Measurements from ENCODE around the gene ARNT2. TPM values are rescaled to one million over a fixed set of nuclear protein-coding genes. Genes with fewer than 3 reads are reported as not detected.

Gene ARNT2
- total and polyA plus RNA-seq, 10 of the 15 experiments (the other 5 are each of a cell fraction or from before 2014, with no cell fraction given) = 0.07 to 0.49 (median 0.09) TPM; not detected in 6

DNA sequence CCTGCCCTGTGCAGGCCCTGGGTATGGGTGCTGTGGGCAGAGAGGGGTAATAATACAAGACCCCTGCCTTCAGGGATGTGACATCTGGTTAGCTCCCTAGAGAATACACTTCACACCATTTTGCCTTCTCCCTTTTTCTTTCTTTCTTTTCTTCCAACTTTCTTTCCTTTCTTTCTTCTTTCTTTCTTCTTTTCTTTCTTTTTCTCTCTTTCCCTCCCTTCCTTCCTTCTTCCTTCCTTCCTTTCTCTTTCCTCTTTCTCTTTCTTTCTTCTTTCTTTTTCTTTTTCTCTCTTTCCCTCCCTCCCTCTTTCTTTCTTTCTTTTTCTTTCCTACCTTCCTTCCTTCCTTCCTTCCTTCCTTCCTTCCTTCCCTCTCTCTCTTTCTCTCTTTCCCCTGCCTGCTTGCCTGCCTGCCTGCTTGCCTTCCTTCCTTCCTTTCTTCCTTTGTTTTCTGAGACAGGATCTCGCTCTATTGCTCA is 222.5 kb downstream of the ARNT2 start (continued):
- TF ChIP-seq, protein P1, sequence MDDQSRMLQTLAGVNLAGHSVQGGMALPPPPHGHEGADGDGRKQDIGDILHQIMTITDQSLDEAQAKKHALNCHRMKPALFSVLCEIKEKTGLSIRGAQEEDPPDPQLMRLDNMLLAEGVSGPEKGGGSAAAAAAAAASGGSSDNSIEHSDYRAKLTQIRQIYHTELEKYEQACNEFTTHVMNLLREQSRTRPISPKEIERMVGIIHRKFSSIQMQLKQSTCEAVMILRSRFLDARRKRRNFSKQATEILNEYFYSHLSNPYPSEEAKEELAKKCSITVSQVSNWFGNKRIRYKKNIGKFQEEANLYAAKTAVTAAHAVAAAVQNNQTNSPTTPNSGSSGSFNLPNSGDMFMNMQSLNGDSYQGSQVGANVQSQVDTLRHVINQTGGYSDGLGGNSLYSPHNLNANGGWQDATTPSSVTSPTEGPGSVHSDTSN (IDR thresholded peaks at IDR 0.05; ENCODE audit: insufficient replicate concordance, low read depth, low read length) = no peak
- no peak for TF ChIP-seq NR2C1 (IDR thresholded peaks at IDR 0.05)
- no peak for TF ChIP-seq BHLHE40 (IDR thresholded peaks at IDR 0.05; ENCODE audit: borderline replicate concordance in 1 of 2, low read depth in 2 of 2, low read length in 1 of 2)

DNA sequence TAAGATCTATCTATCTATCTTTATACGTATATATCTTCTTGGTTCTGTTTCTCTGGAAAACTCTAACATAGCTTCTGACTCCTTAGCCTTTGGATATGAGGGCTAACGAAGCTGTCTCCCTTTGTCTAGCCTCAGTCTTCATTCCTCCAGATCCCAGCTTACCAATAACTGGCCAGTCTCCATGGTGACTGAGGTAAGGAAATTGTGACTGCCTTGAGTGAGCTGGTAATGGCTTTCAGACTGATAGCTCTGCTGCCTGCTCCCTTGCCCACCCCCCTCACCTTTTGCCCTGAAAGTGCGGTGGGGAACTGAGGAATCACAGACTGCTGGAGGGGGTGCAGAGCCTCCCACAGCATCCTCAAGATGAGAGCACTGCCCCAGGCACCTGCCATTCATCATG is 225.2 kb downstream of the ARNT2 start:
- ATAC-seq (no peak), FAIRE-seq (no peak), DNase-seq (ENCODE audit: low read depth, low spot score) (no peak)
- Histone ChIP-seq H3K27me3 (replicated peaks in 1 of 2; ENCODE audit: control insufficient read depth in 2 of 2, insufficient read depth in 2 of 2, low read length in 1 of 2) (no peaks in the 10 kb centered on the region; a peak in 4 of 4 replicates), H3K4me3 (no peak overlapping the region), H4K20me1 (ENCODE audit: control insufficient read depth, insufficient read depth) (no peaks in the 10 kb centered on the region), H3K4me1 (ENCODE audit: control insufficient read depth, insufficient read depth, low read length) (no peaks in the 10 kb centered on the region), H3K9ac (ENCODE audit: control insufficient read depth, insufficient read depth, low read length) (no peak overlapping the region), H3K79me2 (ENCODE audit: control insufficient read depth, insufficient read depth, low read length) (no peaks in the 10 kb centered on the region), H3K27ac (ENCODE audit: control insufficient read depth, insufficient read depth) (no peak overlapping the region), H3K9me3 (replicated peaks; ENCODE audit: control insufficient read depth, insufficient read depth, low read length) (no peaks in the 10 kb centered on the region), H3K36me3 (ENCODE audit: control insufficient read depth in 2 of 2, insufficient read depth in 2 of 2, low read length in 1 of 2) (no peaks in the 10 kb centered on the region), H3K4me2 (ENCODE audit: control insufficient read depth, insufficient read depth) (no peak overlapping the region), H2AFZ (ENCODE audit: control insufficient read depth, low read depth, low read length) (no peak overlapping the region)
- ChIA-PET SMC1A (ENCODE audit: uncharacterized antibody, unreplicated experiment) (no interaction called here), RAD21 (ENCODE audit: unreplicated experiment) (interaction anchor here (1.1 kb wide), 1 partner anchor 44 kb away, joined by 3 read pairs; no protein-coding TSS in a partner anchor), CTCF (interaction anchor here (1.2 kb wide), 1 partner anchor 61 kb away, joined by 3 read pairs; no protein-coding TSS in a partner anchor), POLR2A (no interaction called here)
- 50% methylated on average over 3 of the region's 3 CpGs for WGBS (ENCODE audit: insufficient coverage, insufficient replicate concordance, low lambda C conversion rate, missing lambda C conversion rate)
- in situ Hi-C loops (cut with MboI) = no loop called here
- no TSS peak for BruUV-seq (replicated peaks)
- intact Hi-C loops (cut with micrococcal nuclease; ENCODE audit: unreplicated experiment) = no loop called here
- TF ChIP-seq ZZZ3 (IDR thresholded peaks at IDR 0.05; ENCODE audit: control insufficient read depth, insufficient read length, low read depth) = no peak
- TF ChIP-seq SREBF2 (IDR thresholded peaks at IDR 0.05; ENCODE audit: low read length) = no peak
- no peak for TF ChIP-seq BCL11A (IDR thresholded peaks at IDR 0.05; ENCODE audit: low read depth, low read length)
- no peak for TF ChIP-seq HDAC2 (IDR thresholded peaks at IDR 0.05)
- no peak for TF ChIP-seq RFX5 (IDR thresholded peaks at IDR 0.05; ENCODE audit: low read depth, low read length)
- no peak for TF ChIP-seq DPF2 (IDR thresholded peaks at IDR 0.05)
- TF ChIP-seq, protein P2, sequence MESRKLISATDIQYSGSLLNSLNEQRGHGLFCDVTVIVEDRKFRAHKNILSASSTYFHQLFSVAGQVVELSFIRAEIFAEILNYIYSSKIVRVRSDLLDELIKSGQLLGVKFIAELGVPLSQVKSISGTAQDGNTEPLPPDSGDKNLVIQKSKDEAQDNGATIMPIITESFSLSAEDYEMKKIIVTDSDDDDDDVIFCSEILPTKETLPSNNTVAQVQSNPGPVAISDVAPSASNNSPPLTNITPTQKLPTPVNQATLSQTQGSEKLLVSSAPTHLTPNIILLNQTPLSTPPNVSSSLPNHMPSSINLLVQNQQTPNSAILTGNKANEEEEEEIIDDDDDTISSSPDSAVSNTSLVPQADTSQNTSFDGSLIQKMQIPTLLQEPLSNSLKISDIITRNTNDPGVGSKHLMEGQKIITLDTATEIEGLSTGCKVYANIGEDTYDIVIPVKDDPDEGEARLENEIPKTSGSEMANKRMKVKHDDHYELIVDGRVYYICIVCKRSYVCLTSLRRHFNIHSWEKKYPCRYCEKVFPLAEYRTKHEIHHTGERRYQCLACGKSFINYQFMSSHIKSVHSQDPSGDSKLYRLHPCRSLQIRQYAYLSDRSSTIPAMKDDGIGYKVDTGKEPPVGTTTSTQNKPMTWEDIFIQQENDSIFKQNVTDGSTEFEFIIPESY (IDR thresholded peaks at IDR 0.05) = no peak
- TF ChIP-seq ZBED1 (IDR thresholded peaks at IDR 0.05; ENCODE audit: borderline replicate concordance) = no peak
- TF ChIP-seq RAD51 (IDR thresholded peaks at IDR 0.05) = no peak
- no peak for TF ChIP-seq NFIC (IDR thresholded peaks at IDR 0.05; ENCODE audit: low read depth, low read length)
- TF ChIP-seq MTA2 (IDR thresholded peaks at IDR 0.05; ENCODE audit: low read depth) = no peak
- TF ChIP-seq FOXK2 (IDR thresholded peaks at IDR 0.05) = no peak
- TF ChIP-seq IKZF2 (IDR thresholded peaks at IDR 0.05) = no peak
- no peak for TF ChIP-seq SPI1 (IDR thresholded peaks at IDR 0.05; ENCODE audit: borderline replicate concordance, insufficient read depth, low read depth, low read length)
- TF ChIP-seq, protein P3, sequence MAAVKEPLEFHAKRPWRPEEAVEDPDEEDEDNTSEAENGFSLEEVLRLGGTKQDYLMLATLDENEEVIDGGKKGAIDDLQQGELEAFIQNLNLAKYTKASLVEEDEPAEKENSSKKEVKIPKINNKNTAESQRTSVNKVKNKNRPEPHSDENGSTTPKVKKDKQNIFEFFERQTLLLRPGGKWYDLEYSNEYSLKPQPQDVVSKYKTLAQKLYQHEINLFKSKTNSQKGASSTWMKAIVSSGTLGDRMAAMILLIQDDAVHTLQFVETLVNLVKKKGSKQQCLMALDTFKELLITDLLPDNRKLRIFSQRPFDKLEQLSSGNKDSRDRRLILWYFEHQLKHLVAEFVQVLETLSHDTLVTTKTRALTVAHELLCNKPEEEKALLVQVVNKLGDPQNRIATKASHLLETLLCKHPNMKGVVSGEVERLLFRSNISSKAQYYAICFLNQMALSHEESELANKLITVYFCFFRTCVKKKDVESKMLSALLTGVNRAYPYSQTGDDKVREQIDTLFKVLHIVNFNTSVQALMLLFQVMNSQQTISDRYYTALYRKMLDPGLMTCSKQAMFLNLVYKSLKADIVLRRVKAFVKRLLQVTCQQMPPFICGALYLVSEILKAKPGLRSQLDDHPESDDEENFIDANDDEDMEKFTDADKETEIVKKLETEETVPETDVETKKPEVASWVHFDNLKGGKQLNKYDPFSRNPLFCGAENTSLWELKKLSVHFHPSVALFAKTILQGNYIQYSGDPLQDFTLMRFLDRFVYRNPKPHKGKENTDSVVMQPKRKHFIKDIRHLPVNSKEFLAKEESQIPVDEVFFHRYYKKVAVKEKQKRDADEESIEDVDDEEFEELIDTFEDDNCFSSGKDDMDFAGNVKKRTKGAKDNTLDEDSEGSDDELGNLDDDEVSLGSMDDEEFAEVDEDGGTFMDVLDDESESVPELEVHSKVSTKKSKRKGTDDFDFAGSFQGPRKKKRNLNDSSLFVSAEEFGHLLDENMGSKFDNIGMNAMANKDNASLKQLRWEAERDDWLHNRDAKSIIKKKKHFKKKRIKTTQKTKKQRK (IDR thresholded peaks at IDR 0.05; ENCODE audit: low read depth, low read length) = no peak
- TF ChIP-seq MYB (IDR thresholded peaks at IDR 0.05; ENCODE audit: borderline replicate concordance, low read depth, low read length) = no peak

Data from GM12878 (cell line).